Measurements from ENCODE around the gene CNGB1.

Gene CNGB1

GRCh38 chr16:57916735-57917438 lies 54.0 kb downstream of the CNGB1 start:
- no peak for DNase-seq (ENCODE audit: low read depth, low spot score)
- no peak overlapping the region for H3K4me3 ChIP-seq (ENCODE audit: low read length)

- no peak overlapping the region for H3K4me3 ChIP-seq (ENCODE audit: low read length)
- DNase-seq (ENCODE audit: low read depth, low spot score) = no peak
Measured at GRCh38 chr16:57915811-57916488, 55.0 kb downstream of the CNGB1 start.

GRCh38 chr16:57915267-57915666 lies 55.7 kb downstream of the CNGB1 start:
- H3K4me3 ChIP-seq (ENCODE audit: low read length) = no peak overlapping the region
- no peak for DNase-seq (ENCODE audit: low read depth, low spot score)

GRCh38 chr16:57914244-57915173 lies 56.4 kb downstream of the CNGB1 start:
- H3K4me3 ChIP-seq (ENCODE audit: low read length) = no peak overlapping the region
- no peak for DNase-seq (ENCODE audit: low read depth, low spot score)

GRCh38 chr16:57912529-57913260 lies 58.2 kb downstream of the CNGB1 start:
- no peak overlapping the region for H3K4me3 ChIP-seq (ENCODE audit: low read length)
- DNase-seq (ENCODE audit: low read depth, low spot score) = no peak

GRCh38 chr16:57911743-57912142 lies 59.2 kb downstream of the CNGB1 start:
- DNase-seq (ENCODE audit: low read depth, low spot score) = no peak
- H3K4me3 ChIP-seq (ENCODE audit: low read length) = no peak overlapping the region

GRCh38 chr16:57910696-57911095 lies 60.2 kb downstream of the CNGB1 start:
- DNase-seq (ENCODE audit: low read depth, low spot score) = no peak
- no peak overlapping the region for H3K4me3 ChIP-seq (ENCODE audit: low read length)

- no peak for DNase-seq (ENCODE audit: low read depth, low spot score)
- H3K4me3 ChIP-seq (ENCODE audit: low read length) = no peak overlapping the region
Measured at GRCh38 chr16:57908409-57908987, 62.4 kb downstream of the CNGB1 start.

- no peak overlapping the region for H3K4me3 ChIP-seq (ENCODE audit: low read length)
- DNase-seq (ENCODE audit: low read depth, low spot score) = no peak
Measured at GRCh38 chr16:57906382-57907316, 64.3 kb downstream of the CNGB1 start.

- no peak overlapping the region for H3K4me3 ChIP-seq (ENCODE audit: low read length)
- no peak for DNase-seq (ENCODE audit: low read depth, low spot score)
Measured at GRCh38 chr16:57904101-57904500, 66.8 kb downstream of the CNGB1 start.

GRCh38 chr16:57903656-57904055 lies 67.3 kb downstream of the CNGB1 start:
- DNase-seq (ENCODE audit: low read depth, low spot score) = no peak

GRCh38 chr16:57901480-57902069 lies 69.4 kb downstream of the CNGB1 start:
- H3K4me3 ChIP-seq (ENCODE audit: low read length) = no peak overlapping the region
- DNase-seq (ENCODE audit: low read depth, low spot score) = no peak

More at GRCh38 chr16:57903656-57904055, 67.3 kb downstream of the CNGB1 start:
- H3K4me3 ChIP-seq (ENCODE audit: low read length) = no peak overlapping the region

- H3K4me3 ChIP-seq (ENCODE audit: low read length) = no peak overlapping the region
Measured at GRCh38 chr16:57900796-57901479, 70.0 kb downstream of the CNGB1 start.

GRCh38 chr16:57899771-57900661 lies 70.9 kb downstream of the CNGB1 start:
- DNase-seq (ENCODE audit: low read depth, low spot score) = peak; percentile 51

More at GRCh38 chr16:57900796-57901479, 70.0 kb downstream of the CNGB1 start:
- DNase-seq (ENCODE audit: low read depth, low spot score) = no peak

GRCh38 chr16:57898961-57899360 lies 72.0 kb downstream of the CNGB1 start:
- H3K4me3 ChIP-seq (ENCODE audit: low read length) = no peak overlapping the region
- DNase-seq (ENCODE audit: low read depth, low spot score) = no peak

More at GRCh38 chr16:57899771-57900661, 70.9 kb downstream of the CNGB1 start:
- H3K4me3 ChIP-seq (ENCODE audit: low read length) = no peak overlapping the region

GRCh38 chr16:57897996-57898395 lies 72.9 kb downstream of the CNGB1 start:
- H3K4me3 ChIP-seq (ENCODE audit: low read length) = no peak overlapping the region
- no peak for DNase-seq (ENCODE audit: low read depth, low spot score)

Measured in Jurkat, Clone E6-1 (cell line).